ENCODE measurements around the gene SLC26A1. TPM values are rescaled to one million over a fixed set of nuclear protein-coding genes. Genes with fewer than 3 reads are reported as not detected.

The SLC26A1 gene
- total RNA-seq, 4 donors from 2014 or later, result 0.15 to 0.61 (median 0.19) TPM; not detected in 1

- WGBS, 2 donors, result 33 to 75% methylated on average over 1 to 8 of the region's 12 CpGs
- TF ChIP-seq CTCF (IDR thresholded peaks at IDR 0.05) (no peak), POLR2A (IDR thresholded peaks at IDR 0.05) (no peak)
- no peak for DNase-seq (ENCODE audit: low spot score in 2 of 2)
- no peak overlapping the region for H3K4me3 ChIP-seq (ENCODE audit: low read depth, poor library complexity, severe bottlenecking)
- intact Hi-C loops (cut with DNase I; ENCODE audit: low total_unique reads), result loop anchor here (10.0 kb wide), 1 partner anchor 255 kb away; the partner anchor contains the start of gene MAEA
Measured at GRCh38 chr4:1030031-1030430, 36.8 kb upstream of the SLC26A1 start.

- intact Hi-C loops (cut with DNase I; ENCODE audit: low total_unique reads), result no loop called here
- no peak for DNase-seq (ENCODE audit: low spot score in 2 of 2)
- WGBS, 2 donors, result 40 to 51% methylated on average over 7 to 10 of the region's 17 CpGs
Measured at GRCh38 chr4:1029529-1029928, 36.3 kb upstream of the SLC26A1 start.

GRCh38 chr4:1028574-1029220, 35.5 kb upstream of the SLC26A1 start:
- TF ChIP-seq CTCF (IDR thresholded peaks at IDR 0.05), result no peak
- no peak for TF ChIP-seq POLR2A (IDR thresholded peaks at IDR 0.05)
- no peak overlapping the region for H3K4me3 ChIP-seq (ENCODE audit: low read depth, poor library complexity, severe bottlenecking)
- DNase-seq (ENCODE audit: low spot score in 2 of 2), result no peak
- 82 to 84% methylated on average over 27 to 29 of the region's 36 CpGs for WGBS, 2 donors
- intact Hi-C loops (cut with DNase I; ENCODE audit: low total_unique reads), result no loop called here

More at GRCh38 chr4:1029529-1029928, 36.3 kb upstream of the SLC26A1 start:
- TF ChIP-seq CTCF (IDR thresholded peaks at IDR 0.05) (no peak), POLR2A (IDR thresholded peaks at IDR 0.05) (no peak)
- no peak overlapping the region for H3K4me3 ChIP-seq (ENCODE audit: low read depth, poor library complexity, severe bottlenecking)

- 50 to 66% methylated on average over 4 to 9 of the region's 9 CpGs for WGBS, 2 donors
- no peak for TF ChIP-seq POLR2A (IDR thresholded peaks at IDR 0.05)
- no peak for TF ChIP-seq CTCF (IDR thresholded peaks at IDR 0.05)
- DNase-seq (ENCODE audit: low spot score in 2 of 2), result no peak
- no peak overlapping the region for H3K4me3 ChIP-seq (ENCODE audit: low read depth, poor library complexity, severe bottlenecking)
- intact Hi-C loops (cut with DNase I; ENCODE audit: low total_unique reads), result no loop called here
Measured at GRCh38 chr4:1027915-1028238, 34.7 kb upstream of the SLC26A1 start.

- no peak for TF ChIP-seq POLR2A (IDR thresholded peaks at IDR 0.05)
- TF ChIP-seq CTCF (IDR thresholded peaks at IDR 0.05), result no peak
- H3K4me3 ChIP-seq (ENCODE audit: low read depth, poor library complexity, severe bottlenecking), result no peak overlapping the region
- 76 to 80% methylated on average over 14 to 17 of the region's 26 CpGs for WGBS, 2 donors
- intact Hi-C loops (cut with DNase I; ENCODE audit: low total_unique reads), result no loop called here
- DNase-seq (ENCODE audit: low spot score in 2 of 2), result no peak
Measured at GRCh38 chr4:1027219-1027914, 34.2 kb upstream of the SLC26A1 start.

All from lower leg skin (tissue), 4 donors.